ENCODE data around the gene DCDC1. TPM values are rescaled to one million over a fixed set of nuclear protein-coding genes. Genes with fewer than 3 reads are reported as not detected.

Gene DCDC1
- total RNA-seq, 1 experiment from 2014 or later, result 1.5 TPM

GRCh38 chr11:30914143-30914762, 455.3 kb downstream of the DCDC1 start:
- no peaks in the 10 kb centered on the region for H3K4me1 ChIP-seq (ENCODE audit: control insufficient read depth in 1 of 2, insufficient read depth in 2 of 2, low read length in 2 of 2)
- no peaks in the 10 kb centered on the region for H3K9me3 ChIP-seq (ENCODE audit: control insufficient read depth in 1 of 2, insufficient read depth in 1 of 2, low read depth in 1 of 2, low read length in 2 of 2)
- ChIA-PET POLR2A (no interaction called here), RAD21 (ENCODE audit: low non-redundant PET in 1 of 2, low total read pairs in 2 of 2, uncharacterized antibody in 2 of 2, unreplicated experiment in 2 of 2) (no interaction called here), CTCF (interaction anchor here (1.0 to 2.5 kb wide), 4 partner anchors 12 to 1465 kb away, joined by 3 to 8 read pairs (median 4); no protein-coding TSS in a partner anchor)
- DNase-seq (ENCODE audit: low read depth, low spot score) (peak; percentile 15), ATAC-seq (peak; percentile 84)
- H3K27ac ChIP-seq (ENCODE audit: low read depth, low read length), result no peak overlapping the region
- H3K9me2 ChIP-seq (ENCODE audit: insufficient read depth), result no peaks in the 10 kb centered on the region
- H4K20me1 ChIP-seq (ENCODE audit: insufficient read depth), result no peaks in the 10 kb centered on the region
- peaks cover 30% of the 10 kb centered on the region for H3K27me3 ChIP-seq (ENCODE audit: insufficient read depth, low read length)
- H3K9ac ChIP-seq (ENCODE audit: low read length), result no peak overlapping the region
- intact Hi-C loops (cut with micrococcal nuclease), result no loop called here
- H3K79me2 ChIP-seq (ENCODE audit: insufficient read depth, low read length), result no peaks in the 10 kb centered on the region
- no peaks in the 10 kb centered on the region for H3K36me3 ChIP-seq (ENCODE audit: control insufficient read depth in 1 of 2, insufficient read depth in 2 of 2, low read length in 2 of 2)
- no TSS peak for BruUV-seq (replicated peaks)
- H3K4me3 ChIP-seq (replicated peaks in 1 of 2; ENCODE audit: low read depth in 1 of 2, low read length in 2 of 2), result no peak overlapping the region
- TF ChIP-seq CTCF (IDR thresholded peaks at IDR 0.05 in 2 of 3, conservative IDR thresholded peaks at IDR 0.05 in 1 of 3; ENCODE audit: borderline replicate concordance in 1 of 3, insufficient read depth in 1 of 3, low read depth in 2 of 3, low read length in 2 of 3) (peak; percentile 11 to 62 (median 46); a peak in 4 of 6 replicates), RAD21 (IDR thresholded peaks at IDR 0.05; ENCODE audit: low read depth) (no peak), POLR2A (IDR thresholded peaks at IDR 0.05; ENCODE audit: borderline replicate concordance, extremely low read depth, insufficient read depth, insufficient read length) (no peak), SIN3A (IDR thresholded peaks at IDR 0.05; ENCODE audit: low read depth) (no peak), ATF3 (IDR thresholded peaks at IDR 0.05) (no peak)
- no peak overlapping the region for H2AFZ ChIP-seq (ENCODE audit: low read depth, low read length, poor library complexity, severe bottlenecking)
- no peak overlapping the region for H3K4me2 ChIP-seq (ENCODE audit: low read length)

- H3K4me2 ChIP-seq (ENCODE audit: low read length), result no peak overlapping the region
- TF ChIP-seq SRF (IDR thresholded peaks at IDR 0.05; ENCODE audit: low read depth), result no peak
- no peak for TF ChIP-seq ELF1 (IDR thresholded peaks at IDR 0.05; ENCODE audit: borderline replicate concordance, low read depth)
- TF ChIP-seq CEBPB (IDR thresholded peaks at IDR 0.05; ENCODE audit: low read depth), result no peak
- no peak for TF ChIP-seq ZNF274 (IDR thresholded peaks at IDR 0.05; ENCODE audit: low read depth, low read length)
- no peak for TF ChIP-seq JUND (IDR thresholded peaks at IDR 0.05)
- no peak for TF ChIP-seq POLR2A (IDR thresholded peaks at IDR 0.05; ENCODE audit: borderline replicate concordance, extremely low read depth, insufficient read depth, insufficient read length)
- TF ChIP-seq CTCF (IDR thresholded peaks at IDR 0.05 in 2 of 3, conservative IDR thresholded peaks at IDR 0.05 in 1 of 3; ENCODE audit: borderline replicate concordance in 1 of 3, insufficient read depth in 1 of 3, low read depth in 2 of 3, low read length in 2 of 3), result no peak
- no peak for TF ChIP-seq POLR2AphosphoS5 (IDR thresholded peaks at IDR 0.05; ENCODE audit: low read depth, low read length)
- TF ChIP-seq YY1 (IDR thresholded peaks at IDR 0.05; ENCODE audit: extremely low read depth, insufficient replicate concordance, low read depth, low read length), result no peak
- no peak for TF ChIP-seq RAD21 (IDR thresholded peaks at IDR 0.05; ENCODE audit: low read depth)
- TF ChIP-seq SIN3A (IDR thresholded peaks at IDR 0.05; ENCODE audit: low read depth), result no peak
- ChIA-PET POLR2A (no interaction called here), CTCF (no interaction called here), RAD21 (ENCODE audit: low non-redundant PET in 1 of 2, low total read pairs in 2 of 2, uncharacterized antibody in 2 of 2, unreplicated experiment in 2 of 2) (no interaction called here)
- DNase-seq (ENCODE audit: low read depth, low spot score) (no peak), ATAC-seq (no peak)
- H3K9me2 ChIP-seq (ENCODE audit: insufficient read depth), result no peaks in the 10 kb centered on the region
- BruUV-seq (replicated peaks), result no TSS peak
- H3K9me3 ChIP-seq (ENCODE audit: control insufficient read depth in 1 of 2, insufficient read depth in 1 of 2, low read depth in 1 of 2, low read length in 2 of 2), result no peaks in the 10 kb centered on the region
- H3K27me3 ChIP-seq (ENCODE audit: insufficient read depth, low read length), result peaks cover 20% of the 10 kb centered on the region
- H3K4me1 ChIP-seq (ENCODE audit: control insufficient read depth in 1 of 2, insufficient read depth in 2 of 2, low read length in 2 of 2), result no peaks in the 10 kb centered on the region
- H4K20me1 ChIP-seq (ENCODE audit: insufficient read depth), result no peaks in the 10 kb centered on the region
- H3K9ac ChIP-seq (ENCODE audit: low read length), result no peak overlapping the region
- no peak overlapping the region for H2AFZ ChIP-seq (ENCODE audit: low read depth, low read length, poor library complexity, severe bottlenecking)
- no peaks in the 10 kb centered on the region for H3K79me2 ChIP-seq (ENCODE audit: insufficient read depth, low read length)
- intact Hi-C loops (cut with micrococcal nuclease), result no loop called here
- H3K4me3 ChIP-seq (replicated peaks in 1 of 2; ENCODE audit: low read depth in 1 of 2, low read length in 2 of 2), result no peak overlapping the region
- no peak overlapping the region for H3K27ac ChIP-seq (ENCODE audit: low read depth, low read length)
- no peaks in the 10 kb centered on the region for H3K36me3 ChIP-seq (ENCODE audit: control insufficient read depth in 1 of 2, insufficient read depth in 2 of 2, low read length in 2 of 2)
Measured at GRCh38 chr11:30911247-30911646, 458.3 kb downstream of the DCDC1 start.

Data from HCT116 (cell line).